HG03520 (cell line): ENCODE data around the gene CFAP73.

ENCODE experiments used
- ATAC-seq: cut with Tn5 transposase; IDR thresholded peaks from one replicate; pipeline ENCODE4 v1.9.1; 2021; ENCODE audit warnings: mild to moderate bottlenecking, moderate library complexity; ENCODE audit not compliant: unreplicated experiment

The CFAP73 gene

GRCh38 chr12:113119980-113120669 lies 29.4 kb upstream of the CFAP73 start:
- ATAC-seq: no peak

- ATAC-seq: no peak
Measured at GRCh38 chr12:113120670-113121370, 28.7 kb upstream of the CFAP73 start.

DNA sequence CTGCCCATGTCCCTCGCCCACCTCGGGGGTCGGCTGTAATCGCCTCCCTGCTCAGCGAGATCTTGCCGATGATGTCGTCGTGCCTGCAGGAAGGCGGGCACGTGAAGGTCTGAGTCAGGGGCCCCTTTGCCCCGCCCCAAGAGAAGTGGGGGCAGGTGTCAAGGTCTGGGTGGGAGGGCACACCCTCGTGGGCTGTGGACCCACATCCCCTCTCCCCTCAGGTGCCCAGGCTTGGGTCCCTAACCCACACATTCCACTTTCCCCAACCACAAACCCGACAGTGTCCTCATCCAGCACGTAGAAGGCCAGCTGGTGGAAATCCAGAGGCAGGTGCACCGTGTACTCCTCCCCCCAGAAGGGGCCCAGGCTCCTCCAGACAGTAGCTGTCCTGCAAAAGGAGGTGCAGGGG lies 21.7 kb upstream of the CFAP73 start:
- ATAC-seq: no peak

GRCh38 chr12:113128802-113129663 lies 20.5 kb upstream of the CFAP73 start:
- no peak for ATAC-seq

- ATAC-seq: no peak
Measured at GRCh38 chr12:113129664-113130456, 19.7 kb upstream of the CFAP73 start.

- no peak for ATAC-seq
Measured at GRCh38 chr12:113130457-113131135, 18.9 kb upstream of the CFAP73 start.

DNA sequence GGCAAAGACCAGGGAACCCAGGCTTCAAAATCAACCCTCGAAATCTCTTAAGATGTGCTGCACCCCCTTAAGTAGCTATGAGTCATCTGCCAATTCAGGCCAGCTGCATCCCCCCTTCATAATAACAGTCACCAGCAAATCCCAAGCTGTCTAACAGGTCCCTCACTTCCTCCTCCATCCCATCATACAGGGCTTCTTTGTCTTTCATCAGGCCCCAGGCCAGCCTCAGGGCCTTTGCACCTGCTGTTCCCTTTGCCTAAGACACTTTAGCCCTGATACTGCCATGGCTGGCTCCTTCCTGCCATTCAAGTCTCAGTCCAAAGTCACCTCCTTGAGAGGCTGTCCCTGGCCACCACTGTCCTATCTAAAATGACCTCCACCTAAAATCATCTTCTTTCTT lies 18.0 kb upstream of the CFAP73 start:
- ATAC-seq: no peak

DNA sequence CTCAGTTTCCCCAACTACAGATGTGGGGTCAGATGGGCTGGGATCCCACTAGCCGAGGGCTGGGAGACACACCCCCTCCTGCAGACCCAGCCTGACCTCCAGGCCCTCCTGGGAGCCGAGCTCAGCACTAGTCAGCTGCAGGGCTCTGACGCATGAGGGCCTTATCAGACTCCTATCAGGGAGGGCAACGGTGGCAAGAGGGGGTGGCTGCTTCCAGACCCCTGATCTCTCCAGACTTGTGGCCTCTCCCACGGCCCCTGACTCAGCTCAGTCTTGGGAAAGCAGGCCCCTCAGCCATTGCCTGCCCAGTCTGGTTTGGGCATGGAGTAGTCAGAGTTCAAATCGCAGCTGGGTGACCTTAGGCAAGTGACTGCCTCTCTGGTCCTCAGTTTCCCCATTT lies 16.5 kb upstream of the CFAP73 start:
- no peak for ATAC-seq

DNA sequence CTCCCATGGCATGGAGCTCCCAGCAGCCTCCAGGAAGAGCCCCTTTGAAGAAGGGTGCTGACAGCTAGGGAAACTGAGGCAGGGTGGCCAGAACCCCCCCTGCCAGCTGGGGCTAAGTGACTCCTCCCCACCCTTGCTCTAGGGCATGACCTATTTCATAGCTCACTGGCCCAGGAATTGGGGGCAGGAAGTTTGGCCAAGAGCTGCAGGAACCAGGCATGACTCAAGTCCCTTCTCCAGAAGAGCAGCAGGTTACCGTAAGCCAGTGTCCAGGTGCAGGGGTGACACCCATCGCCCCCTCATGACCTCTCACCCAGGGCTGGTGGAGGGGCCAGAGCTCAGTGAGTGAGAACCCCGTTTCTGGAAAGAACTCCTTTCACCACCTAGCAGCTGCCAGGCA lies 15.9 kb upstream of the CFAP73 start:
- no peak for ATAC-seq

- ATAC-seq: no peak
Measured at GRCh38 chr12:113134071-113134470, 15.5 kb upstream of the CFAP73 start.

DNA sequence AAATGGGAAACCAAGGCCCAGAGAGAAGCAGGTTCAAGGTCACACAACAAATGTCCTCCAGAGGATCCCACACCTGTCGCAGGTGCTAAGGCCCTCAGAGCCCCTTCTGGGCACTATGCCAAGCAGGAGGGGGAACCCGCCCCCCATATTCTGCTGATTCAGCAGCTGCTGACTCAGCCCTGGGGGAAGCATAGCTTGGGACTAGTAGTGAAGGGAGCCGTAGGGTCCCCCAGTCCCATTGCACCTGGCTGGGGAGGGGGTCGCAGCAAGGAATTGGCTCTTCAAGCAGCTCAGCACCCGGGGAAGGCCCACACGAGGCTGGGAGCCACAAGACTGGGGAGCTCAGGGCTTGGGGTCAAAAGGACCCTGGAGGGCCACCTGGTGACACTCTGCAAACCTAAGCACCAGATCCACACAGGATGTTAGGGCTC lies 15.0 kb upstream of the CFAP73 start:
- ATAC-seq: no peak

- ATAC-seq: no peak
Measured at GRCh38 chr12:113135178-113136127, 14.1 kb upstream of the CFAP73 start, which contains the start of gene RASAL1. Gene RASAL1 (minus strand): TSS chr12:113135761. CDS start chr12:113135462, 299 bp downstream.

- ATAC-seq: no peak
Measured at GRCh38 chr12:113136128-113136989, 13.2 kb upstream of the CFAP73 start.

- no peak for ATAC-seq
Measured at GRCh38 chr12:113136990-113137511, 12.5 kb upstream of the CFAP73 start.

- no peak for ATAC-seq
Measured at GRCh38 chr12:113137861-113138783, 11.4 kb upstream of the CFAP73 start.

DNA sequence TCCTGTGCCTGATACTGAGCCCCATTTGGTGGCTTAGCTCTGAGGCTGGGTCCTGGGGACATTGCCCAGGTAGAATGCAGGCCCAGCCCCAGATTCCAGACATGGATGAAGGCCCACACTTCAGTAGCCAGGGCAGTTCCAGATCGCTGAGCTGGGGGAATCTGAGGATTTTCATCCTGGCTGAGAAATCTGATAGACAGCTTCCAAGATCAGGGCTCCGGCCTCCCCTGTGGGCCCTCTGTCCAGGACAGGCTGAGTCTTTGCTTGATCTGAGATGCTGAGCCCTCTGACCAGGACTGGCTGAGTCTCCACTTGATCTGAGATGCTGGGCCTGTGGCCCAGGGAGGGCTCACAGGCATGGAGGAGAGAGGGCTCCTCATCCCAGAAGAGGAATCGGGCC lies 10.7 kb upstream of the CFAP73 start:
- no peak for ATAC-seq

GRCh38 chr12:113140706-113141105 lies 8.8 kb upstream of the CFAP73 start:
- ATAC-seq: no peak
